Heart left ventricle (tissue), 16 donors: ENCODE data around the gene ALKBH7. TPM values are rescaled to one million over a fixed set of nuclear protein-coding genes. Genes with fewer than 3 reads are reported as not detected.

Experiments
- ATAC-seq, 4 donors: fragments of 200-7000 bp; cut with Tn5 transposase; one replicate each; pipeline ENCODE4 v1.9.1; 2020 to 2022; ENCODE audit warnings: moderate library complexity in 4 of 4, mild to moderate bottlenecking in 3 of 4, moderate number of reproducible peaks in 1 of 4
- DNase-seq, 5 donors: peaks; one replicate each; pipeline ENCODE4 v3.0.0-alpha.2; 2020
- H3K27ac ChIP-seq, 12 donors: fragments of 200-600 bp; sonication (generic) in 4 of 12; one replicate each; pipeline versions ENCODE4 v1.5.0 to v1.8.0; 2016 to 2022; ENCODE audit warnings: mild to moderate bottlenecking in 2 of 12
- H3K27me3 ChIP-seq, 9 donors: fragments of 200-600 bp; sonication (generic) in 2 of 9; one replicate each; pipeline versions ENCODE4 v1.5.1 to v1.8.0; 2016 to 2022; ENCODE audit warnings: mild to moderate bottlenecking in 3 of 9
- H3K36me3 ChIP-seq, 9 donors: fragments of 200-600 bp; sonication (generic) in 2 of 9; one replicate each; pipeline versions ENCODE4 v1.5.0 to v1.8.0; 2018 to 2022; ENCODE audit warnings: mild to moderate bottlenecking in 2 of 9
- H3K4me1 ChIP-seq, 12 donors: fragments of 200-600 bp; sonication (generic) in 4 of 12; one replicate each; pipeline versions ENCODE4 v1.5.0 to v1.8.0; 2016 to 2022; ENCODE audit warnings: mild to moderate bottlenecking in 3 of 12
- H3K4me3 ChIP-seq, 12 donors: fragments of 200-600 bp; sonication (generic) in 4 of 12; one replicate each; pipeline versions ENCODE4 v1.5.0 to v1.8.0; 2017 to 2022; ENCODE audit warnings: mild to moderate bottlenecking in 9 of 12, moderate library complexity in 4 of 12
- H3K9me3 ChIP-seq, 12 donors: fragments of 200-600 bp; sonication (generic) in 4 of 12; one replicate each; pipeline versions ENCODE4 v1.5.0 to v1.8.0; 2016 to 2022; ENCODE audit warnings: mild to moderate bottlenecking in 1 of 12
- CTCF ChIP-seq, 12 donors: fragments of 200-600 bp; sonication (generic) in 4 of 12; IDR thresholded peaks; one replicate each; pipeline versions ENCODE4 v1.5.0 to v1.8.0; 2018 to 2022; ENCODE audit warnings: antibody characterized with exemption in 12 of 12, mild to moderate bottlenecking in 5 of 12
- POLR2A ChIP-seq, 2 donors: fragments of 450-650 bp; IDR thresholded peaks; one replicate each; pipeline ENCODE4 v1.6.1; 2017; ENCODE audit warnings: antibody characterized with exemption in 2 of 2, mild to moderate bottlenecking in 2 of 2, moderate library complexity in 2 of 2
- WGBS, 4 donors: extraction: QIAGEN DNeasy Blood & Tissue Kit in 2 of 4; methylation state at CpG; one replicate each; pipeline versions ENCODE4 v1.1.5 to v1.1.7; 2013 to 2018; 5-methylcytosine and 5-hydroxymethylcytosine counted together
- intact Hi-C, 10 donors: fragments of 100-400 bp; cut with DNase I; formaldehyde crosslinking; loops; one replicate each; pipeline versions ENCODE4 v1.11.1 to v1.14.2; 2022
- polyA plus RNA-seq, 2 donors: library from polyadenylated mRNA; stranded (reverse); fragments of 200-250 nt; gene quantifications; one replicate each; pipeline ENCODE4 v1.2.3, GENCODE V29; 2013
- total RNA-seq, 9 donors: library from RNA; depleted of rRNA in 2 of 9; stranded (reverse); fragments of >200 nt in 2 of 9; fragmentation: NEBNext Ultra II Directional in 3 of 9; extraction: Animal tissue kit (Norgen Biotek cat#: 25700) in 3 of 9; gene quantifications; one replicate each; pipeline versions ENCODE4 v1.1.0 to v1.2.4, GENCODE V29; 2016 to 2023
- donor health status: ischemic (EF 13 %, LVEDD 7.1; RV severe dilation, severe dysfunction).
- donor health status: healthy with polysubstance abuse.
- donor health status: DM: no; HTN: yes; CAD: no.
- donor health status: DM: no; HTN: no; CAD: no.
- donor health status: ischemic (EF 25% LVEDD 6.9; RV normal size, moderate dysfunction).
- donor health status: ischemic (EF 25% LVEDD 5.7; RV mildly dilated, moderate dysfunction).
- donor health status: healthy.
- donor health status: DM: yes; HTN: yes; CAD: no.
- donor health status: ischemic (EF 35%, LVEDD 5.7; RV mildly dilated, moderate dysfunction).
- donor health status: nonischemic (EF 11% LVEDD 7.7; RV severe dilation, severe dysfunction).
- donor health status: DM: yes; HTN: yes; CAD: no.
- donor health status: PGD.
- donor health status: ischemic (EF 29% LVEDD 5.4; RV normal size, mild dysfunction).
- donor health status: nonischemic (EF 23%, LVEDD 6.1; RV moderate dilation, normal function).

Gene ALKBH7
- total and polyA plus RNA-seq, 11 donors = 92.4 to 214 (median 141) TPM

DNA sequence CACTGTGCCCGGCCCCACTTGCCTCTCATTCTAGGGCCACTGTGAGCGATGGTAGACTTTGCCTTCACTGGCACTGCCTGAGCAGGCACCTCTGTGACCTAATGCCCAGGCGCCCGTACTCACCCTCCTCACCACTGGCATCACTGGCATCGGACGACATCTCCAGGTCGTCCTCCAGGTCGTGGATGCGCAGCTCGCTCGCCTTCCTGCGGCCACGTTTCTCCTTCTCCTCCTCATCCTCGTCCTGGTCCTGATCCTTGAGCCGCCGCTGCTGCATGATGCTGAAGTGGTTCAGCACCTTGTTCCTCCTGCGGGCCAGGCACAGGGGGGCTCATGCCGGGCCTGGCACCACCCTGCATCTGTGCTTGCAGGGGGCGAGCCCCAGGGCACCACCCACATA is 10.6 kb downstream of the ALKBH7 start:
- H3K9me3 ChIP-seq = peaks cover 0 to 7% (median 0%) of the 10 kb centered on the region in 12 donors
- 91 to 97% (median 94%) methylated on average over 16 to 19 of the region's 19 CpGs for WGBS, 4 donors
- no peaks in the 10 kb centered on the region for H3K27me3 ChIP-seq
- H3K4me1 ChIP-seq = no peaks in the 10 kb centered on the region
- no peak for DNase-seq
- TF ChIP-seq POLR2A (IDR thresholded peaks at IDR 0.05) (no peak), CTCF (IDR thresholded peaks at IDR 0.05) (no peak)
- peaks cover 3 to 100% (median 90%) of the 10 kb centered on the region in 9 donors for H3K36me3 ChIP-seq
- intact Hi-C loops = no loop called here
- no peak for ATAC-seq
- no peak overlapping the region for H3K4me3 ChIP-seq
- H3K27ac ChIP-seq = no peak overlapping the region

DNA sequence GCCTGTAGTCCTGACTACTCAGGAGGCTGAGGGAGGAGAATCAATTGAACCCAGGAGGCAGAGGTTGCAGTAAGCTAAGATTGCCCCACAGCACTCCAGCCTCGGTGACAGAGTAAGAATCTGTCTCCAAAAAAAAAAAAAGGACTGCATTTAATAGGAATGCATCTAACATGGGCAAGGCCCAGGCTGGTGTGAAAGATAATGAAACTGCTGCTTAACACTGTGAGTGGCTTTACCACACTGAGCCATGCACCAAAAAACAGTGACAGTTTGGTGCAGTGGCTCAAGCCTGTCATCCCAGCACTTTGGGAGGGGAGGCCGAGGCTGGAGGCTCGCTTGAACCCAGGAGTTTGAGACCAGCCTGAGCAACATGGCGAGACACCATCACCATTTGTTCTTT is 11.8 kb downstream of the ALKBH7 start:
- Histone ChIP-seq H3K27ac (no peak overlapping the region), H3K4me1 (no peaks in the 10 kb centered on the region), H3K4me3 (no peak overlapping the region), H3K9me3 (peaks cover 0 to 7% (median 0%) of the 10 kb centered on the region in 12 donors), H3K36me3 (peaks cover 3 to 100% (median 97%) of the 10 kb centered on the region in 9 donors), H3K27me3 (no peaks in the 10 kb centered on the region)
- TF ChIP-seq POLR2A (IDR thresholded peaks at IDR 0.05) = no peak
- no peak for TF ChIP-seq CTCF (IDR thresholded peaks at IDR 0.05)
- no peak for DNase-seq
- ATAC-seq = no peak
- 93 to 95% (median 95%) methylated on average over 4 of the region's 4 CpGs for WGBS, 4 donors
- intact Hi-C loops = no loop called here

DNA sequence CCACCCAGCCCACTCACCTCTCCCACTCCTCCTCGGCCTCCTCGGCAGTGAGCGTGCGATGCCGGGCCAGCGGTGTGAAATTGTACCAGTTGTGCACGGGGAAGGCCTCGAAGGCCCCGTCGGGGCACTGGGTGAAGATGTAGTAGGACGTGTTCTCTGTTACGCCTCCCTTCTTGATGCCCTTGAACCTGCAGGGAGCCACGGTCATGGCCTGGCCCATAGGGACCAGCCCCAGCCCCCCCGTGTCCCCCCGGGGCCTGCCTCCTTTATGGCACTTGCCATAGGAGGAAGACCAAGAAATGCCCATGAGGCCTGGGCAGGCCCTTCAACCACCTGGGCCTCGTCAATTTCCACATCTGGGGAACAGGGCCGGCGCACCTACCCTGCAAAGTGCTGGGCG is 14.8 kb downstream of the ALKBH7 start:
- Histone ChIP-seq H3K4me1 (peaks cover 0 to 10% (median 5%) of the 10 kb centered on the region in 12 donors), H3K36me3 (peaks cover 0 to 94% (median 81%) of the 10 kb centered on the region in 9 donors), H3K27ac (no peak overlapping the region), H3K4me3 (no peak overlapping the region), H3K27me3 (no peaks in the 10 kb centered on the region), H3K9me3 (no peaks in the 10 kb centered on the region)
- ATAC-seq (no peak), DNase-seq (no peak)
- TF ChIP-seq POLR2A (IDR thresholded peaks at IDR 0.05) (no peak), CTCF (IDR thresholded peaks at IDR 0.05) (no peak)
- intact Hi-C loops = no loop called here
- 92 to 97% (median 96%) methylated on average over 13 to 19 of the region's 19 CpGs for WGBS, 4 donors

- no peak for TF ChIP-seq POLR2A (IDR thresholded peaks at IDR 0.05)
- TF ChIP-seq CTCF (IDR thresholded peaks at IDR 0.05) = no peak
- ATAC-seq (peak in 1 of 4 donors; percentile 5), DNase-seq (no peak)
- peak overlapping the region; percentile 87 to 98 (median 94) for H3K27ac ChIP-seq
- peaks cover 0 to 17% (median 10%) of the 10 kb centered on the region in 12 donors for H3K4me1 ChIP-seq
- 7 to 10% (median 8%) methylated on average over 28 to 30 of the region's 30 CpGs for WGBS, 4 donors
- intact Hi-C loops = loop anchor here in 6 of 10 donors (1.0 to 5.0 kb wide), 6 partner anchors 19 to 1925 kb away; partner anchors contain the start of genes ALKBH7 (in 2 of the 6), CLPP (in 1 of the 6) and KHSRP (in 1 of the 6)
- no peaks in the 10 kb centered on the region for H3K27me3 ChIP-seq
- no peaks in the 10 kb centered on the region for H3K9me3 ChIP-seq
- peaks cover 0 to 44% (median 36%) of the 10 kb centered on the region in 9 donors for H3K36me3 ChIP-seq
- H3K4me3 ChIP-seq = peak overlapping the region; percentile 60 to 99 (median 81)
Measured at GRCh38 chr19:6392221-6393073, 19.9 kb downstream of the ALKBH7 start.
